Vagina (tissue), 2 donors: ENCODE results near the gene HTR6. TPM values are rescaled to one million over a fixed set of nuclear protein-coding genes. Genes with fewer than 3 reads are reported as not detected.
A peak's percentile ranks its signal among the peaks of the same experiment; 100 is the strongest.

Experiments used
- DNase-seq, 2 donors: peaks; one replicate each; pipeline ENCODE4 v3.0.0-alpha.2; 2017; ENCODE audit errors: extremely low spot score in 2 of 2
- H3K27ac ChIP-seq: fragments of 200-600 bp; sonication (generic); one replicate; pipeline ENCODE4 v1.5.1; 2019
- H3K27me3 ChIP-seq: fragments of 200-600 bp; sonication (generic); one replicate; pipeline ENCODE4 v1.5.1; 2019
- H3K36me3 ChIP-seq, 2 donors: fragments of 200-600 bp; sonication (generic); one replicate each; pipeline ENCODE4 v1.5.1; 2017 to 2019
- H3K4me1 ChIP-seq: fragments of 200-600 bp; sonication (generic); one replicate; pipeline ENCODE4 v1.5.1; 2019
- H3K4me3 ChIP-seq, 2 donors: fragments of 200-600 bp; sonication (generic); 1 replicate in 1 of 2; 2 replicates in 1 of 2; pipeline ENCODE4 v1.5.1; 2016 to 2019
- H3K9me3 ChIP-seq: fragments of 200-600 bp; sonication (generic); one replicate; pipeline ENCODE4 v1.5.1; 2019
- CTCF ChIP-seq, 3 experiments: fragments of 450-650 bp in 2 of 3; fragments of 200-600 bp in 1 of 3; sonication (generic) in 1 of 3; IDR thresholded peaks; one replicate each; pipeline ENCODE4 v1.5.1; 2017 to 2019; ENCODE audit warnings: antibody characterized with exemption in 3 of 3, mild to moderate bottlenecking in 2 of 3, moderate library complexity in 2 of 3
- POLR2A ChIP-seq, 2 donors: fragments of 450-650 bp; IDR thresholded peaks; one replicate each; pipeline ENCODE4 v1.6.1; 2017; ENCODE audit warnings: antibody characterized with exemption in 2 of 2, mild to moderate bottlenecking in 2 of 2, moderate library complexity in 2 of 2
- POLR2AphosphoS5 ChIP-seq, 2 donors: sonication (generic); formaldehyde crosslinking; IDR thresholded peaks; one replicate each; pipeline ENCODE4 v1.9.0; 2017; ENCODE audit warnings: antibody characterized with exemption in 2 of 2, mild to moderate bottlenecking in 2 of 2, low read depth in 1 of 2; ENCODE audit not compliant: insufficient read depth in 1 of 2
- intact Hi-C: fragments of 100-400 bp; cut with DNase I; formaldehyde crosslinking; loops from one replicate; pipeline ENCODE4 v1.15.1; 2023
- total RNA-seq: library from RNA; depleted of rRNA; stranded (reverse); fragments of >200 nt; gene quantifications from one replicate; pipeline ENCODE4 v1.2.3, GENCODE V29; 2016

HTR6 gene
- total RNA-seq, result not detected

GRCh38 chr1:19664453-19665185 is at the start of gene HTR6:
HTR6 (plus strand) TSS chr1:19664875; CDS start chr1:19665754, 879 bp downstream.
- Histone ChIP-seq H3K27me3 (peaks cover 13% of the 10 kb centered on the region), H3K36me3 (no peaks in the 10 kb centered on the region), H3K27ac (no peak within 1 kb of the TSS), H3K4me3 (peak within 1 kb of the TSS; percentile 20 to 51), H3K4me1 (peaks cover 17% of the 10 kb centered on the region), H3K9me3 (no peaks in the 10 kb centered on the region)
- DNase-seq, result no peak
- intact Hi-C loops, result no loop called here
- TF ChIP-seq POLR2A (IDR thresholded peaks at IDR 0.05) (no peak), CTCF (IDR thresholded peaks at IDR 0.05) (no peak), POLR2AphosphoS5 (IDR thresholded peaks at IDR 0.05; ENCODE audit: insufficient read depth in 1 of 2, low read depth in 1 of 2) (no peak)

GRCh38 chr1:19615438-19615837 is 49.2 kb upstream of the HTR6 start:
- Histone ChIP-seq H3K36me3 (no peaks in the 10 kb centered on the region), H3K27me3 (no peaks in the 10 kb centered on the region), H3K4me3 (no peak overlapping the region), H3K4me1 (peaks cover 66% of the 10 kb centered on the region), H3K9me3 (no peaks in the 10 kb centered on the region), H3K27ac (no peak overlapping the region)
- DNase-seq, result no peak
- TF ChIP-seq CTCF (IDR thresholded peaks at IDR 0.05), result no peak
- intact Hi-C loops, result no loop called here

- Histone ChIP-seq H3K9me3 (no peaks in the 10 kb centered on the region), H3K4me3 (no peak overlapping the region), H3K4me1 (peaks cover 68% of the 10 kb centered on the region), H3K36me3 (no peaks in the 10 kb centered on the region), H3K27ac (no peak overlapping the region), H3K27me3 (no peaks in the 10 kb centered on the region)
- TF ChIP-seq POLR2A (IDR thresholded peaks at IDR 0.05), result no peak
- no peak for TF ChIP-seq CTCF (IDR thresholded peaks at IDR 0.05)
- TF ChIP-seq POLR2AphosphoS5 (IDR thresholded peaks at IDR 0.05; ENCODE audit: insufficient read depth in 1 of 2, low read depth in 1 of 2), result no peak
- DNase-seq, result no peak
- intact Hi-C loops, result no loop called here
Observed at GRCh38 chr1:19616489-19616888, 48.2 kb upstream of the HTR6 start.

DNA sequence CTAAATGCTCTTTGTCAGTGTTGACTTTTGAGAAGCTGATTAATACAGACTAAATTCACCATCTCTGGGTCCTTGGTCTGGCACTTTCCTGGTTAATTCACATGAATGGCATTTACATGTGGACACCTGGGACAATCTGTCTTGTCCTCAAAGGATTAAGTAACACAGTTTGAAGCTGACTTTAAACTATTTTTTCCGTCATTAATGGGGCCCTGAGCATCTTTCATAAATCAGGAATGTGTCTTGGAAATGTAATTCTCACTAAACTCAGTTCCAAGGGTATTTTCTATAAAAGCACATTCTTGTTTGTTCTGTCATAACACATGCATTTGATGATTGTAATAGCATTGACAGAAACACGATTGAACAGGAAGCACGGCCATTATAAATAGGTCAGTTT is 47.3 kb upstream of the HTR6 start:
- Histone ChIP-seq H3K27ac (no peak overlapping the region), H3K4me3 (no peak overlapping the region), H3K9me3 (no peaks in the 10 kb centered on the region), H3K27me3 (no peaks in the 10 kb centered on the region), H3K36me3 (no peaks in the 10 kb centered on the region), H3K4me1 (peaks cover 77% of the 10 kb centered on the region)
- intact Hi-C loops, result no loop called here
- TF ChIP-seq POLR2A (IDR thresholded peaks at IDR 0.05) (no peak), POLR2AphosphoS5 (IDR thresholded peaks at IDR 0.05; ENCODE audit: insufficient read depth in 1 of 2, low read depth in 1 of 2) (no peak), CTCF (IDR thresholded peaks at IDR 0.05) (no peak)
- no peak for DNase-seq

- peaks cover 76% of the 10 kb centered on the region for H3K4me1 ChIP-seq
- no peak overlapping the region for H3K4me3 ChIP-seq
- no peaks in the 10 kb centered on the region for H3K9me3 ChIP-seq
- no peaks in the 10 kb centered on the region for H3K27me3 ChIP-seq
- peaks cover 0 to under 1% of the 10 kb centered on the region in 2 donors for H3K36me3 ChIP-seq
- H3K27ac ChIP-seq, result no peak overlapping the region
- TF ChIP-seq CTCF (IDR thresholded peaks at IDR 0.05) (no peak), POLR2A (IDR thresholded peaks at IDR 0.05) (no peak), POLR2AphosphoS5 (IDR thresholded peaks at IDR 0.05; ENCODE audit: insufficient read depth in 1 of 2, low read depth in 1 of 2) (no peak)
- intact Hi-C loops, result no loop called here
- DNase-seq, result no peak
Observed at GRCh38 chr1:19618428-19618827, 46.2 kb upstream of the HTR6 start.
